OCI-LY7 (cell line): ENCODE results near the gene C1QTNF9. TPM values are rescaled to one million over a fixed set of nuclear protein-coding genes. Genes with fewer than 3 reads are reported as not detected.

Experiments used
- BruUV-seq: library from RNA; stranded (reverse); fragments of 400-500 nt; replicated peaks from 2 replicates; lab custom pipeline; 2021; lab: Mats Ljungman, UMichigan
- CTCF ChIA-PET: fragments of 300-600 bp; sonication (Branson Sonifier 250); formaldehyde crosslinking; loops from one replicate; lab custom pipeline; 2022; ENCODE audit warnings: antibody characterized with exemption; ENCODE audit not compliant: unreplicated experiment; lab: Charles Lee
- POLR2A ChIA-PET: fragments of 300-600 bp; sonication (Branson Sonifier 250); formaldehyde crosslinking; loops from one replicate; lab custom pipeline; 2022; ENCODE audit warnings: antibody characterized with exemption; lab: Charles Lee
- DNase-seq: peaks from one replicate; pipeline ENCODE4 v3.0.0-alpha.2; 2015; ENCODE audit warnings: low spot score
- H2AFZ ChIP-seq: fragments of 200-600 bp; sonication (generic), shearing (Covaris generic); 2 replicates; pipeline ENCODE4 v1.6.1; 2014; ENCODE audit warnings: mild to moderate bottlenecking, antibody characterized with exemption, low read length, moderate library complexity
- H3K27ac ChIP-seq: fragments of 200-600 bp; sonication (generic); 2 replicates; pipeline ENCODE4 v1.5.1; 2014; ENCODE audit warnings: mixed run types, low read depth, mild to moderate bottlenecking, moderate library complexity, low read length, inconsistent platforms; ENCODE audit not compliant: poor library complexity, severe bottlenecking
- H3K36me3 ChIP-seq: fragments of 200-600 bp; sonication (generic); 2 replicates; pipeline ENCODE4 v1.6.1; 2014; ENCODE audit warnings: mild to moderate bottlenecking, antibody characterized with exemption, low read length, moderate library complexity, mixed read lengths; ENCODE audit not compliant: insufficient read depth
- H3K4me1 ChIP-seq: fragments of 200-600 bp; sonication (generic); 2 replicates; pipeline ENCODE4 v1.5.1; 2014; ENCODE audit warnings: mild to moderate bottlenecking, low read length; ENCODE audit not compliant: insufficient read depth, poor library complexity, severe bottlenecking
- H3K4me2 ChIP-seq: fragments of 200-600 bp; sonication (generic); 2 replicates; pipeline ENCODE4 v1.6.1; 2014; ENCODE audit warnings: mild to moderate bottlenecking, low read length
- H3K4me3 ChIP-seq: fragments of 200-600 bp; sonication (generic); 2 replicates; pipeline ENCODE4 v1.5.1; 2014; ENCODE audit warnings: mild to moderate bottlenecking, low read depth, low read length; ENCODE audit not compliant: poor library complexity, severe bottlenecking
- H3K79me2 ChIP-seq: fragments of 200-600 bp; sonication (generic); 2 replicates; pipeline ENCODE4 v1.6.1; 2016; ENCODE audit warnings: low read depth, mild to moderate bottlenecking, low read length, moderate library complexity, mixed read lengths; ENCODE audit not compliant: insufficient read depth
- H3K9me2 ChIP-seq: fragments of 200-600 bp; sonication (generic); 2 replicates; pipeline ENCODE4 v1.6.1; 2016; ENCODE audit warnings: mild to moderate bottlenecking, low read length, mixed read lengths; ENCODE audit not compliant: insufficient read depth
- H3K9me3 ChIP-seq: fragments of 200-600 bp; sonication (generic); 2 replicates; pipeline ENCODE4 v1.6.1; 2014; ENCODE audit warnings: mild to moderate bottlenecking, mixed run types, low read length, mixed read lengths
- H4K20me1 ChIP-seq: fragments of 200-600 bp; sonication (generic); 2 replicates; pipeline ENCODE4 v1.6.1; 2014; ENCODE audit warnings: mild to moderate bottlenecking, antibody characterized with exemption, low read length, moderate library complexity, mixed read lengths; ENCODE audit not compliant: insufficient read depth
- EZH2phosphoT487 ChIP-seq: fragments of 200-600 bp; sonication (generic); IDR thresholded peaks from 2 replicates; pipeline ENCODE4 v1.6.1; 2018; ENCODE audit warnings: low read depth, borderline replicate concordance, mild to moderate bottlenecking, mixed run types, antibody characterized with exemption, low read length, moderate library complexity, mixed read lengths
- intact Hi-C: fragments of 100-400 bp; cut with micrococcal nuclease; formaldehyde crosslinking; loops from one replicate; pipeline ENCODE4 v1.10.0; 2022; ENCODE audit not compliant: unreplicated experiment
- total RNA-seq, 2 experiments: library from RNA; depleted of rRNA in 1 of 2; stranded (reverse); fragments of >200 nt in 1 of 2; shearing (Covaris generic) in 1 of 2; gene quantifications; 2 replicates each; pipeline ENCODE4 v1.2.3, GENCODE V29; 2014 to 2022
- TF ChIP-seq, protein P1 (sequence below): fragments of 200-600 bp; sonication (generic); conservative IDR thresholded peaks from 2 replicates; pipeline ENCODE4 v1.5.1; 2014; ENCODE audit warnings: mild to moderate bottlenecking, antibody characterized with exemption, low read length, moderate library complexity, mixed read lengths

C1QTNF9 gene
- total RNA-seq, 2 experiments from 2014 or later: not detected

DNA sequence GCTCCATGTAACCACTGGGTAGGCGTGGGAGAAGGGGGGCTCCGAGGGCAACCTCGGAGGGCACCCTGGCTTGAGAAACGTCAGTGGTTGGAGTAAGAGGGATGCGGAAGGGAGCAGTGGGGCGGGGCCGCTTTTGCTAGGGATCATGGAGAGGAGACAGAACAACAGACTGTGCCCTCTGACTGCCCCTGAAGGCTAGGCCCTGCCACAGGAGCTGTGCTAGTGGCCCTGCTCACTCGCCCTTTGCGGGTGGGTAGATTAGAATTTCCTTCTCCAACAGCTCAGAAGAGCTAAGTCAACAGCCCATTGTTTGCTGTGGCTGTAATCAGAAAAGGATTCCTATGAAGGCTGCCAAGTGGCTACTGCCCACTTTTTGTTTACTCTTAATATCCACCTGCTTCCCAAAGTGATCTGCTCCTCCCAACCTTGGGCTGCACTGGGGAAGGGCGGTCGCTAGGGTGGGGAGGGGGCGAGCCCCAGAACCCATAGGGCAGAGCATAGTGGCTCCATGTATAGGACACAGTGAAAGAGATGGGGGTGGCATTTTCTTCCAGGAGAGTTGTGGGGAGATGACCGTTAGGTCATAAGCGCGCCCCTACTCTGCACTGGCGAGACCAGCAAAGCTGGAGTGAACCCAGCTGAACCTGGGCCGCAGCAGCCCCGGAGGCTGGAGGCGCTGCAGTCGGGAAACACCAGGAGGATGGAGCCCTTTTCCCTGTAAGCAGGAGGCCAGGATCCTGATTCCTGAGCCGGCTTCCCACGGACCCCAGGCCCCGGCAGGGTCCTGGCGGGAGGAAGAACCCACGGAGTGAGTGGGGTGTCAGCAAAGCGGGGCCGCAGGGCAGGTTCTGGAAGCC, 1.9 kb upstream of the C1QTNF9 start:
- DNase-seq: no peak
- no peak overlapping the region for H2AFZ ChIP-seq
- BruUV-seq: no TSS peak
- H3K4me2 ChIP-seq: no peak overlapping the region
- no peaks in the 10 kb centered on the region for H3K9me2 ChIP-seq
- ChIA-PET CTCF (no interaction called here), POLR2A (interaction anchor here (0.7 kb wide), 2 partner anchors 10 to 1012 kb away, joined by 3 read pairs; no protein-coding TSS in a partner anchor)
- intact Hi-C loops: no loop called here
- no peaks in the 10 kb centered on the region for H3K9me3 ChIP-seq
- no peak for TF ChIP-seq EZH2phosphoT487
- TF ChIP-seq, protein P1, sequence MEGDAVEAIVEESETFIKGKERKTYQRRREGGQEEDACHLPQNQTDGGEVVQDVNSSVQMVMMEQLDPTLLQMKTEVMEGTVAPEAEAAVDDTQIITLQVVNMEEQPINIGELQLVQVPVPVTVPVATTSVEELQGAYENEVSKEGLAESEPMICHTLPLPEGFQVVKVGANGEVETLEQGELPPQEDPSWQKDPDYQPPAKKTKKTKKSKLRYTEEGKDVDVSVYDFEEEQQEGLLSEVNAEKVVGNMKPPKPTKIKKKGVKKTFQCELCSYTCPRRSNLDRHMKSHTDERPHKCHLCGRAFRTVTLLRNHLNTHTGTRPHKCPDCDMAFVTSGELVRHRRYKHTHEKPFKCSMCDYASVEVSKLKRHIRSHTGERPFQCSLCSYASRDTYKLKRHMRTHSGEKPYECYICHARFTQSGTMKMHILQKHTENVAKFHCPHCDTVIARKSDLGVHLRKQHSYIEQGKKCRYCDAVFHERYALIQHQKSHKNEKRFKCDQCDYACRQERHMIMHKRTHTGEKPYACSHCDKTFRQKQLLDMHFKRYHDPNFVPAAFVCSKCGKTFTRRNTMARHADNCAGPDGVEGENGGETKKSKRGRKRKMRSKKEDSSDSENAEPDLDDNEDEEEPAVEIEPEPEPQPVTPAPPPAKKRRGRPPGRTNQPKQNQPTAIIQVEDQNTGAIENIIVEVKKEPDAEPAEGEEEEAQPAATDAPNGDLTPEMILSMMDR: no peak
- no peaks in the 10 kb centered on the region for H4K20me1 ChIP-seq
- no peaks in the 10 kb centered on the region for H3K79me2 ChIP-seq
- H3K4me3 ChIP-seq: no peak overlapping the region
- no peaks in the 10 kb centered on the region for H3K36me3 ChIP-seq
- no peaks in the 10 kb centered on the region for H3K4me1 ChIP-seq
- H3K27ac ChIP-seq: no peak overlapping the region

DNA sequence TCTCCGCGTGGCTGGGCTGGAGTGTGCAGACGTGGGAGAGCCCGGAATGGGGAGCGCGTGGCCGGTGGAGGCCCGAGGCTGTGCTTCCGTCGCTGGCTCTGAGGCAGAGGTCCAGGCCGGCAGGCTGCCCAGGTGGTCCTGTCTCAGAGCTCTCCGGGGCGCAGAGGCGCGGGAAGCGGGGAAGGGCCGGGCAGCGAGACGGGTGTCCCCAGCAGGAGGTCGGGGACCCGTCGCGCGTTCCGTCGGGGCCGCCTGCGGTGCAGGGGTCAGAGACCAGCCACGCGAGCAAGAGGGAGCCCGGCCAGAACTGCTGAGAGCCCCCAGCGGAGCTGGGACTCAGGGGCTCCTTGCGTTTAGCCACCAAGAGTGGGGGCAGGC, 1.3 kb upstream of the C1QTNF9 start:
- TF ChIP-seq, protein P1: no peak
- no peak for TF ChIP-seq EZH2phosphoT487
- CTCF ChIA-PET: no interaction called here
- Histone ChIP-seq H4K20me1 (no peaks in the 10 kb centered on the region), H3K4me2 (no peak overlapping the region), H3K9me3 (no peaks in the 10 kb centered on the region), H3K36me3 (no peaks in the 10 kb centered on the region), H3K4me3 (no peak overlapping the region), H3K4me1 (no peaks in the 10 kb centered on the region), H3K27ac (no peak overlapping the region), H2AFZ (no peak overlapping the region), H3K9me2 (no peaks in the 10 kb centered on the region), H3K79me2 (no peaks in the 10 kb centered on the region)
- no TSS peak for BruUV-seq
- POLR2A ChIA-PET: no interaction called here
- DNase-seq: no peak
- intact Hi-C loops: no loop called here

DNA sequence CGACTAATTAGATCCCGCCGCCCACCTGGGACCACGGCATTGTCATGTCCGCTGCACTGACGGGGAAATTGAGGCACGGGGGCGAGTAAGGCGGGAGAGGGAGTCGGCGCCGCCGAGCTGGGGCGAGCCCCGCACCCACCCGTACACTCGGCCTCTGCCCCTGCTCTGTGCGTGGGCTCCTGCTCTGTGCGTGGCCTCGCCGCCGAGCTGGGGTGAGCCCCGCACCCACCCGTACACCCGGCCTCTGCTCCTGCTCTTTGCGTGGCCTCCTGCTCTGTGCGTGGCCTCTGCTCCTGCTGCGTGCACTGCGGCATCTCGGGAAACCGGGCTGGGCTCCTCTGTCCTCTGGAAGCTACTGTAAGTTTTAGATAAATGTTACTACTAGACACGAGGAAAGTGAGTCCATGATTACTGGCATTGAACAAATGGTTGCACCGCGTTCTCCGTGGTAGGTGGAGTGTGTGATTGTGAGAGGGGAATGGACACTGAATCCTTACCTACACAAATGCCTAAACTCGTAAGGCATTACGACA, 826 bp upstream of the C1QTNF9 start:
- H3K36me3 ChIP-seq: no peaks in the 10 kb centered on the region
- TF ChIP-seq EZH2phosphoT487: no peak
- TF ChIP-seq, protein P1: no peak
- no peak for DNase-seq
- H2AFZ ChIP-seq: no peak overlapping the region
- no peaks in the 10 kb centered on the region for H3K9me3 ChIP-seq
- no peak overlapping the region for H3K4me3 ChIP-seq
- BruUV-seq: no TSS peak
- intact Hi-C loops: no loop called here
- H3K27ac ChIP-seq: no peak overlapping the region
- H3K79me2 ChIP-seq: no peaks in the 10 kb centered on the region
- no peaks in the 10 kb centered on the region for H3K4me1 ChIP-seq
- ChIA-PET CTCF (no interaction called here), POLR2A (no interaction called here)
- no peak overlapping the region for H3K4me2 ChIP-seq
- no peaks in the 10 kb centered on the region for H4K20me1 ChIP-seq
- H3K9me2 ChIP-seq: no peaks in the 10 kb centered on the region
